GM19324 (cell line): Measurements from ENCODE around the gene CISD3.
"Not testable (repeated sequence)": the region's sequence is repeated elsewhere in the genome, so short reads cannot be mapped to it uniquely, and the experiment has no call there.

Experiments used
- ATAC-seq: cut with Tn5 transposase; IDR thresholded peaks from one replicate; pipeline ENCODE4 v1.9.1; 2021; ENCODE audit warnings: mild to moderate bottlenecking, moderate library complexity; ENCODE audit not compliant: unreplicated experiment, low FRiP score

Gene CISD3

DNA sequence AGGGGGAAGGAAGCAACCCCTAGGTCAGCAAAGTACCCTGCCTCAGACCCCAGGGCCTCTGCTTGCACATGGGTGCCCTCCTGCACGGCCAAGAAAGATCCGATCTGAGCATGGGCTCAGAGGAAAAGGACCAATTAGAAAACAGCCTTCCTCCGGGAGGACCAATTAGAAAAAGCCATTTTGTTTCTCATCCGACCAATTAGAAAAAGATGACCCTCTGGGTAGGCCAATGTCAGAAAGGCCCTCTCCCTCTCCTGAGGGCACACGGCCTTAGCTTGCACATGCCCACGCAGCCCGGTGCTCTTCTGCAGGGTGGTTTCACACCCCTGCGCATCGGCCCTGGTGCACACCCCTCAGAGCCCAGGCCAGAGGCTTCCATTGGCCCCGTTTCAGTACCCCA is 5.1 kb upstream of the CISD3 start:
- no peak for ATAC-seq

DNA sequence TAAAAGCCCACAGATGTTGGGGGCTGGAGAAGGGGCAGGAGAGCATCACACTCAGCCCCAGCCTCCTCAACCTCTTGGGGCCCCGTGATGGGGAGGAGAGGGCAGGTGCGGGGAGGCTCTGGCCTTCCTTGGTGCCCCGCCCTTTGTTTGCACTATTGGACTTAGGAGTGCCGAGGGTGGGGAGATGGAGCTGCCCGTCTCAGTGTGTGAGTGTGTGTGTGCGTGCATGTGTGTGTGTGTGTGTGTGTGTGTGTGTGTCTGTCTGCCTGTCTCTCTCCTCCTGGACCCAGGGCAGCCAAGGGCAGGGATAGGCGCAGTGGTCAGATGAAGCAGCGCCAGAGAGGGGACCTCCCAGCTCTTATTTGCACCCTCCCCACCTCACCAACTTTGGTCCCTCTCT is 4.0 kb upstream of the CISD3 start:
- ATAC-seq = not testable (repeated sequence)

DNA sequence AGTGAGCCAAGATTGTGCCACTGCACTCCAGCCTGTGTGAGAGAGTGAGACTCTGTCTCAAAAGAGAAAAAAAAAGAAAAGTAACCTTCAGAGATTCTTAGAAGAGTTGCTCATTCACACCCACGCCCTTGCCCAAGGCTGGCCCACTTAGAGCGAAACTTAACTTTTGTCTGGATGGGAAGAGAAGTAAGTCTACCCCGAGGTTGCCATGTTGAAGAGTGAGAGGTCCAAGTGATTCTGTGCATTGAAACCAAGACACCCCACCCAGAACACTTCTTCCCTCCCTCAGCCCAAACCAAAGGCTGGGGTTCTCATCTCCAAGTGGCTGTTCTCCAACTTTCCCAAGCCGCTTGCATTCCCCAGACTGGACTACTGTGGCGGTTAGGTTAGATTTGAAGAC is 2.4 kb upstream of the CISD3 start:
- no peak for ATAC-seq

DNA sequence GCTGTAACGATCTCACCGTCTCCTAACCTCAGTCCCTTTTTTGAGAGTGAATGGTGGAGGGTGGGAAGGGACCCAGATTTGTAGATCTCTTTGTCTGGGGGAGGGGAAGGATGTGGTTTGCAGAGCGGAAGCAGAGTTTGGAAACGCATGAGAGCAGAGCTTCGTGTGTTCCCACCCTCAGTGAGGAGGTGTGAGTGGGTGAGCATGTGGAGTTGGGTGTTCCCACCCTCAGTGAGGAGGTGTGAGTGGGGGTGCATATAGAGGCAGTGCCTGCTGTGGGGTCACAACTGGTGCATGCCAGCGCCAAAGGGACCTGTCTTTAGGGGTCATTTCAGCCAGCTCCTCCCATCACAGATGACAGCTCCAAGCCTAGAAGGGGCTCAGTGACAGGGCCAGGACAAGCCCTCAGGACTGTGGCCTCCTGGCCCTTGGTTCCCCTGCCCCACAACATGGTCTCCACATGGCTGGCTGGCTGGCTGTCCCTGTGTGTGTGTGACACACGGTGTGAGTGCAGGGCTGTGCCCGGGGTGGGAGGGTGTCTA is 1.8 kb upstream of the CISD3 start:
- ATAC-seq = no peak

DNA sequence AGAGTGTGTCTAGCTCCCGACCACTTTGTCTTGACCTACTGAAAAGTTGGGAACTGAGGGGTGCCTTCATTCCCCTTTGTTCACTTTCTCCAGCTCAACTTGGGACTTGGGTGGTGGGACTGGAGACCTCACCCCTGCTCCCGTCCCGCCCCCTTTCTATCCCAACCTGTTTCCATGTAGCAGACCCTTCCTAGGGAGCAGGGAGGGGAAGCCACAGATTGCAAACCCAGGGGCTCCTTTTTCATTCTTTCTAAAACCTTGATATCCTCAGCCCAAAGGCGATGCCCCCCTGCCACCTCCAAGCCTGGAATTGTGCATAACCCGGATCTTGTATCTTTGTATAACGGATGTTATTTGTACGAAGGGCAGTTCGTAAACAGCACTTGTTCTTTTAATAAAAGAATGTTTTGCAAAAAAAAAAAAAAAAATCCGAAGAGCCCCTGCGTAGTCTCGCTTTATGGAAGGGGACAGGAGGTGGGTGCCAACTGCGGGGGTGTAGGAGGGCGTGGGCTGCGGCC is 714 bp upstream of the CISD3 start:
- no peak for ATAC-seq

DNA sequence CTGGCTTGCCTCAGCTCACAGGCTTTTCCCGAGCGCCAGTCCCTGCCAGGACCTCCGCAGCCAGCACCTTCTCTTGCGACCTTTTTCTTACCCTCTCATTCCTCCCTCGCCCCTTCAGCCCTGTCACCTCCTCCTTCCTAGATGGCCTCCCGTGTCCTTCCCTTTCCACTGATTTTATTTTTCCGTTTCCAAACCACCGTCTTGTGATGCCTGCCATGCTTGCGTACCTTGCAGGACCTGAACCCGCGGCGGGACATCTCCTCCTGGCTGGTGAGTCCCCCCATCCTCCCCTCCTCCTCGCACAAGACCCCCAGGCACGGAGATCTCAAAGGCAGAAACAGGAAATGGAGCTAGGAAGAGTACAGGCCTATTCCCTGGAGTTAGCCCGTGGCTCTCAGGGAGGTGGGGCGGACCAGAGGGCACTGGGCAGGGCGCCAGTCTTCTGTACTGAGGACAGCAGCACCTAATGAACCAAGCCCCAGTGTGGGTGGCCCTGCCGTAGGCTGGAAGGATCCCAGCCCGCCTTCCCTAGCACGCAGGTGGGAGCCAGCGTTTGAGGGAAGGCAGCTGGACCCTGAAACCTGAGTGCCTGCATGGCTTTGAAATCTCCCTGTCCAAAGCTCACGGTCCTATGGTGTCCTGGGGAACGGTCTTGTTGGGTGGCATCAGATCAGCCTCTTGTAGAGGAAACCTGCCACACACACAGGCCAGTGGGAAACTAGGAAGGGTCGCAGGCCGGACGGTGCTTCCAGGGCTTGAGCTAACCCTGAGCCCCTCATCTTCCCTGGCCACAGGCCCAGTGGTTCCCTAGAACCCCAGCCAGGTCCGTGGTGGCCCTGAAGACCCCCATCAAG is 612 bp downstream of the CISD3 start:
- ATAC-seq = no peak

DNA sequence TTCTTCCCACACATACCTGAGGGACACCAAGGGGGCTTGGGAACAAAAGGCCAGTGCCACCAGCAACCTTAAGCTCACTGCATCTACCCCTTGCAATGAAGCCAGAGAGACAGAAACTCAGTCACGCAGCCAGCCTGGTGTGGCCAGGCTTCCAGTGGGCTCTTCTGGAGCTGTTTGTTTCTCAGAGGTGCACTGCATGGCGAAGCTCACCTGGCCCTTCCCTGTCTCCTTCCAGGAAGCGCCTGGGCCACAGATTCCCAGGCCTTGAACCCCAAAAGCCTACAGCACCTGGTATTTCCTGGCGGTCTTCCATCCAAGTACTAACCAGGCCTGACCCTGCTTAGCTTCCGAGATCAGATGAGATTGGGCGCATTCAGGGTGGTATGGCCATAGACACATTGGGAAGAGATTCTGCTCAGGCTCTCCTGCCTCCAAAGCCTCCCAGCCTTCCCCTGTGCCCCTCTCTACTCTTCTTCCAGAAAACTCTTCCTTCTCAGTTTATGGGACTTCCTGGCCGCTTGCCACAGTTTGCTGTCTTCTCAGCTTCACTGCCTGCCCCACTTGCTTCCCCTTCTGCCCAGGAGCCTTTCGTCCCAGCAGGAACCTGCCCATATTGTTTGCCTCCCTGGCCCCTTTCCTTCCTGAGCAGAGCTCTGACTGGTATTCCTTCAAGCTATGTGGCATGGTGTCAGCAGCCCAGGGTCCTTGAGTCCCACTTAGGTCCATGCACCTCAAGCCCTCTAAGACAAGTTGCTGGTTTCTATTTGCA is 1.6 kb downstream of the CISD3 start:
- ATAC-seq = no peak

DNA sequence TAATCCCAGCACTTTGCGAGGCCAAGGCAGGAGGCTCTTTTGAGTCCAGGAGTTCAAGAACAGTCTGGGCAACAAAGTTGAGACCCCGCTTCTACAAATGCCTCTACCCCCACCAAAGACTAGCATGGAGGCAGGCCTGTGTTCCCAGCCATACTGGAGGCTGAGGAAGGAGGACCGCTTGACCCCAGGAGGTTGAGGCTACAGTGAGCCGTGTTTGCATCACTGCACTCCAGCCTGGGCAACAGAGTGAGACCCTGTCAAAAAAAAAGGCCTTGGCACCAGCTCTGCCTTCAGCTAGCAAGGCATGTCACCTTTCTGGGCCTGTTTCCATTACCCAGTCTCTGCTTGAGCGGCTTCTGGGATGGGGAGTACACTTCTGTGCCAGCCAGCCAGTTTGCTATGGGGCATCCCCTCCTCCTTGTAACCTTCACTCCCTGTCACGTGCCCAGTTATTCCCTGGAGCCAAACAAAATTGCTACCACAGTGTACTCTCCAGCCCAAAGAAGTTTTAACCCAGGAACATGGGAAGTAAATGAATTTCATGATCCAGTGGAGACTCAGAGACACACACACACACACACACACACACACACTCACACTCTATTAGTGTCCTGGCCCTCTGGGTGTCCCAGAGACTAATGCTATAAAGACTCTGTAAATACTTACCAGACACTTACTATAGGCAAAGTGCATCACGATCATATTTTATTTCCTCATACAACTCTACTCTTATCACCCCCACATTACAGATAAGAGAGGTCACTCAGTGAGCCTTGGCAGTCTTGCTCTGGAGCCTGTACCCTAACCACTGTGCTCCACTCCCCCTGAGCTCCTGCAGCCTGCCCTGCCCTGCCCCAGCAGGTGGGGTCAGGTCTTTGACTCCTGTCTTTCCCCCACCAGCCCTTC is 2.5 kb downstream of the CISD3 start:
- no peak for ATAC-seq

DNA sequence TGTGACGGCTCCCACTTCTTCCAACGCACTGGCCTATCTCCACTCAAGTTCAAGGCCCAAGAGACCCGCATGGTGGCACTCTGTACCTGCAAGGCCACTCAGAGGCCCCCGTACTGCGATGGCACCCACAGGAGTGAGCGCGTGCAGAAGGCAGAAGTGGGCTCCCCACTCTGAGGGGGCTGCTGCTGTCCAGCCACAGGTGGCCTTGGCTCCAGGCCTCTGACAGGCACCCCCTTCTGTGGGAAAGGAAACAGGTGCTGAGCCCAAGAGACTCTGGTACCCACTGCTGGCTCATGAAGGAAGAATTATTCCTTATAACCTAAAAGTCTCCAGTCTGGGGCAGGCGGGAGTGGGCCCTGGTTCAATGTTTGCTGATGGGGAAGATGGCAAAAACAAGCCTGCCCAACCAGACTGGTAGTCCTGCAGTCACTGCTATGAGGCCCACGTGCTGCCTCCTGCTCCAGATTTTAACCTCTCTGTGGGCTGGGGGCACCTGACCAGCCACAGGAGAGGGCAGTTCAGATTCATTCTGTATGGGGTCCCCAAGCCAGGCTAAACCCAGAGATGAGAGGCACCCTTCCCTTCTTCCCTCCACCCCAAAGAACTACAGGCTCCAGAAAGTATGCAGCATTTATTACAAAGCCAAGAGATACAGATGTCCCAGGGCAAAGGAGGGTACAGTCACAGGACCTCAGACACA is 3.3 kb downstream of the CISD3 start:
- ATAC-seq = no peak

DNA sequence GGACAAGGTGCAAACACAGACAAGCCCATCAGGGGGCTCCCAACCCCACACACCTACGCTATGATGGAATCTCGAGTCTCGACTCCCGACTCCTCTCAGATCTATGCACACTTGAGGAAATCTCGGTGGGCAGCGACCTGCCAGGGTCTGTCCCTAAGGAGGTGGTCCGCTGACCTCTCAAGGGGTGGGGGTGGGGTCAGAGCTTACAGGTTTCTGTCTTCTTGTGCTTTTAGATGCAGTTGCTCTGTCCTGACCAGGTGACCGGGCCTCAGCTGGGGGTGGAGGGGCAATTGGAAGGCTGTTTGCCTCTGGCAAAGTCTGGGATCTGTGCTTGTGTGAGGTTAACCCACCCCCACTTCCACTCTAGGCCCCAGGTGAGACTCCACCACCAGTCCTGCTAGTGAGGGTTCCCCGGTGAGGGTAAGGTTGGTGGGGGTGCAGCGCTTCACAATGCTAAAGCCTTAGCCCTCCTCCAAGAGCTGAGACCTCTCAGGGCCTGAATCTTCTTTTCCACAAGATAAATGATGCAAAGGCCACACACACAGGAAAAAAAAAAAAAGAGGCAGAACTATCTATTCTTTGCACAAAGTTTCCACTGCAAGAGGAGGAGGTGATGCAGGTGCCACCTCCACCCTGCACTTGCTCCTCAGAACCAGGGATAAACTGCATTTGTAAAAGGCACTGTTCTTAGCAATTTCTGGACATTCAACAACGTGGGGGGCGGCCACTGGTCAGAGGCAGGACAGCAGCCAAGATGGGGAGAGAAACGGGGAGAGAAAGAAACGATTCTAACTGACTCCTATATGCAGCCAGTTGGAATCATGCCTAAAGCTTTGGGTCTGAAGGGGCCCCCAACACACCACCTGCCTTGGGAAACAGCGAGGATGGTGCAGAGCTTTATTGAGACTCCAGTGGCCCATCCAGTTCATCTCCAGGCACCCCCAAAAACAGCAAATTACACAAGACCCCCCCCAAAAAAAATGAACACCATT is 4.1 kb downstream of the CISD3 start:
- no peak for ATAC-seq

DNA sequence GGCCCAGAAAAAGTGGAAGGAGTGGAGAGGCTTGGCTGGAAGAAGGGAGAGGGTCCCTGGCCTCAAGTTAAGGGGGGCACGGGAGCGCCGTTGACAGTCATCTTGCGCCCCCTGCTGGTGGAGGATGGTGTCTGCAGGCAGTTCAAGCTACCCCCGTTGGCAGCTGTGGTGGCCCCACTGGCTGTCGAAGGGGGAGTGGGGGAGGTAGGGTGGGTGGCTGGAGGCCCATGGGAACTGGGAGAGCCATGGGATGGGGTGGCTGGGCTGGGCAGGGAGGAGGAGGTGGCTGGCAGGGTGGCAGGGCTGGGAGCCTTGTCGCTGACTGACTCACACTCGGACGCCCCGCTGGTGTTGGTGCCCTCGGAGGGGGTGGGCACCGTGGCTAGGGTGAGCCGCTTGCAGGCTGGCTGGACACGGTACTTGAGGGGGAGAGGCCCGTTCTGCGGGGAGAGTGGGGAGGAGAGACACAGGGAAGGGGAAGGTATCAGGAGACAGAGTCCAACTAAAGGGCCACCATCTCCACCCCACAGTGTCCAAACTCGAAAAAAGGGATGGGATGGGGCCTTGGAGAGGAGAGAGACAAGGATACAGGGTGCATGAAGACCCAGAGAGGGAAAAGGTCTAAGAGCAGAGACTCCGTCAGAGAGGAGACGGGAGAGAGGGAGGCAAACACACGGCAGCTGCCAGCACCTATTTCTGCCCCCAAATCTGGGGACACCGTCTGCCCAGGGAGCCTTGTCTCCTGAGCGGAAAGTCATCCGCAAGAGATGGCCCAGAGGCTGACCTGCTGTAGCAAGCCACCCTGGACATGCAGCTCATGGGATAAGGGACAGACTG is 5.2 kb downstream of the CISD3 start:
- no peak for ATAC-seq

DNA sequence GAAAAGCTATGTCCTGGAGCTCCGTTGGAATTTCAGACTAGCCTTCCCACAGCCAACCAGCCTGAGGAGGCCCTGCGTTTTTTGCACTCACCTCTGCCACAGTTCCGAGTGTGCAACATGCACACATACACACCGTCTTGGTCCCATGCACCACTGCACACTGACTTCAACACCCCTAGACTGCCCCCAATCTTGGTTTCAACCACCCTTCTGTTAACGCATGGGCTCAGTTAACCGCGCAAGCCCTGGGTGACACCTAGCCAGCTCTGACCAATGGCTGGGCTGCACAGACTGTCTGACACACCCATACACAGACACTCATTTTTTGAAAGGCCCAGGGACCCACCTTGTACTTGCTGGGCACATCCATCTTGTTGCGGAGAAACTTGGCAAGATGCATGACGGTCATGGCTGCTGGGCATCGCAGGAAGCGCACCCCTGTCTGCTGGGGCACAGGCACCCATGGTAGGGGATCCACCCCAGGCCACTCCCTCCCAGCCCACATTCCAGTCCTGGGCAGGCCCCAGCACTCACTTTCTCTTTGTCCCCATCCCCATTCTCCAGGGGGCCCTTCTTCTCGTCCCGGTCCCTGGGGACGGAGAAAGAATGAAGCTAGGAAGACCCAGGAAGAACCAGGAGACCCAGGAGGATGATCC is 8.0 kb downstream of the CISD3 start:
- no peak for ATAC-seq

DNA sequence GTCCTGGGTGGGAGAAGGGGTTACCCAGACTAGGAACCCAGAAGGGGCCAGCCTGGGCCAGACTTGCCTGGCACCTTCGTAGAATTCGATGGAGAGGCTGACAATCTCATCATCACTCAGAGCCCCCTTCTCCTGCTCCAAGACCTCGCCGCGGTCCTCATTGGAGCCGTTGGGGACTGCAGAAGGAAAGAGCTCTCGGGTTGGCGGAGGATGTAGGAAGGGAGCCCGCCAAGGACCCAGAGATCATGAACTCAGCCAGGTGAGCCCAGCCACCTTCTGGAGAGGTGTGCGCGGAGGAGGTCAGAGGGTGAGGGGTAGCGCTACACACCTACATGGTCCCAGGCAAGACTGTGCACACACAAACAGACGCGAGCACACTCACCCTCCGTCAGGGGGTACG is 8.5 kb downstream of the CISD3 start:
- ATAC-seq = no peak

DNA sequence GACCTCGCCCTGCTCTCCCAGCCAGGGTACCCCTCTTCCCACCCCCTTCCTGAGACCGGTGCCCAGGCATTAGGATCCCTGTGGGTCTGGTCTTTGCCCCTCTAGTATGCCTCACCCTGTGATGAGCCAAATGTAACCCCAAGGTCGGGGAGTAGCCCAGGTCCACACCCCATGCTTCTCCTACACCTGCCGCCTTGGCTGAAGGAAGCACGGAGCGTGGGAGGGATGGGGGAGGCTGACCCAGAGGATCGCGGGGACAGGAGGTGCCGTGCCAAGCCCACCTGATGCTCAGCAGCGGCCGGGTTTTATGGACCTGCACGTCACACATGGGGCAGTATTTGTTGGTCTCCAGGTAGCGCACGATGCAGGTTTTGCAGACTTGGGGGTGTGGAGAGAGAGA is 9.2 kb downstream of the CISD3 start:
- no peak for ATAC-seq

DNA sequence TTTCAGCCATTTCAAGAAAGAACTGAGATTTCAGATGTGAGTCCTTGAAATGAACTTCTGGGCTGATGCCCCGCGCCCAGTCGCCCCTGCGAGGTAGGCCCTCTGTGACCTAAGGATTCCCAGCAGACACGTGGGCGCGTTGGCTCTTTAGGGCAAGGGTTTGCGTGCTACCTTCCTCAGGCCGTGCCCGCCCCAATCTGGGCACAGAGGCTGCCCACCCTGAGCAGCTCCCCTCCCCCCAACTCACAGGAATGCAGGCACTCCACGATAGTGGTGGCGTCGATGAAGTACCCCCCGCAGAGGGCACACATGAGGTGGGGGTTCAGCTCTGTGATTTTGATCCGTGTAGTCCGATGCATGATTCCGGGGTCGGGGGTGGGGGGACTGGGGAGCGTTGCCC is 9.9 kb downstream of the CISD3 start:
- no peak for ATAC-seq

DNA sequence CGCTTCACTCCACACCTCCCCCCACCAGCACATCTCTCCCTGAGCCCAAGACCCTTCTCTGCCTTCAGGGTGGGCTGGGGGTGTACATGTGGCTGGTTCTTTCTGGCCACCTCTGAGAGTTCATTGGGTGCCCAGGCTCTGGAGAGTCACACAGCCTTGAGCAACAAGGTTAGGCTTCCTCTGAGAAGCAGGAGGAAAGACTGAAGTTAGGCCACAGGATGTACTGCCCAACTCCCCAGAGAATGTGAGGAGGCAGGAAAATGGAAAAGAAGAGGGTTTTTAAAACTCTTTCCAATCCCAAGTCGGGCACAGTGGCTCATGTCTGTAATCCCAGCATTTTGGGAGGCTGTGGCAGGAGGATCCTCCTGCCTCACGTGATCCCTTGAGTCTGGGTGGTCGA is 10.7 kb downstream of the CISD3 start:
- ATAC-seq = no peak

DNA sequence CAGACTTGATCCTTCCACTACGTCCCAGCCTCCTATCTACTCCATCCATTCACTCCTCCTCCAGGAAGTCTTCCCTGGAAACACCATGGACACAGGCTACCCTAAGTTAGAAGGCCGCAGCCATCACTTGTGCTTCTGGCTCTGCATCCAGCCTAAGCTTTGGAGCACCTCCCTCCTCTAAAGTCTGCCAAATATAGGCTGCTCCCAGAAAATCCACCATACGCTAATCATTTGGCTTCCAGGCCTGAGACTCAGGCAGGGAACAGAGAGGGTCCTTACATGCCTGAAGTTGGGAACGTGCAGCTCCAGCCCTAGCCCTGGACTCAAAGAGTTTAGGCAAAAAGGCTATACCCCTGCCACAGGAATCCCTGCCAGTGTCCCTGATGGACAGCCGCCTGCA is 11.3 kb downstream of the CISD3 start:
- ATAC-seq = no peak
